HCT116 (cell line): ENCODE results near the gene PRPF4. TPM values are rescaled to one million over a fixed set of nuclear protein-coding genes. Genes with fewer than 3 reads are reported as not detected.

Experiments
- ATAC-seq: fragments of 200-7000 bp; cut with Tn5 transposase; 2 replicates; pipeline ENCODE4 v1.9.1; 2020; ENCODE audit warnings: mild to moderate bottlenecking, moderate library complexity
- BruUV-seq: library from RNA; stranded (reverse); fragments of 400-500 nt; replicated peaks from 2 replicates; lab custom pipeline; 2021; lab: Mats Ljungman, UMichigan
- CTCF ChIA-PET: fragments of 300-600 bp; sonication (Branson Sonifier 250); formaldehyde crosslinking; loops from one replicate; lab custom pipeline; 2021; ENCODE audit warnings: antibody characterized with exemption; lab: Charles Lee
- POLR2A ChIA-PET: fragments of 300-600, 350-600 bp; sonication (Branson Sonifier 250); formaldehyde crosslinking; loops from one replicate; lab custom pipeline; 2021; ENCODE audit warnings: antibody characterized with exemption; lab: Charles Lee
- RAD21 ChIA-PET, 2 experiments: fragments of 300-600 bp; sonication (Branson Sonifier 250); formaldehyde crosslinking; loops; one replicate each; lab custom pipeline; 2023; ENCODE audit warnings: low total read pairs in 2 of 2; ENCODE audit not compliant: uncharacterized antibody in 2 of 2, unreplicated experiment in 2 of 2, low non-redundant PET in 1 of 2; lab: Charles Lee
- DNase-seq: peaks from one replicate; pipeline ENCODE4 v3.0.0-alpha.2; 2010; ENCODE audit warnings: low read depth, low spot score
- H2AFZ ChIP-seq: fragments of 200-600 bp; shearing (Covaris generic), sonication (generic); 2 replicates; pipeline ENCODE4 v1.6.1; 2017; ENCODE audit warnings: low read depth, mixed run types, mixed read lengths, antibody characterized with exemption, low read length; ENCODE audit not compliant: poor library complexity, severe bottlenecking
- H3K27ac ChIP-seq: 2 replicates; pipeline ENCODE4 v1.5.1; 2012; ENCODE audit warnings: low read depth, low read length
- H3K27me3 ChIP-seq: fragments of 200-600 bp; sonication (generic); 2 replicates; pipeline ENCODE4 v1.6.1; 2016; ENCODE audit warnings: mixed run types, low read length, mixed read lengths; ENCODE audit not compliant: insufficient read depth
- H3K36me3 ChIP-seq, 2 experiments: fragments of 200-500 bp in 1 of 2; fragments of 200-600 bp in 1 of 2; sonication (Bioruptor generic) in 1 of 2; sonication (generic) in 1 of 2; 2 replicates each; pipeline versions ENCODE4 v1.5.1 to v1.6.1; 2014 to 2016; ENCODE audit warnings: low read length in 2 of 2, inconsistent platforms in 1 of 2, mixed read lengths in 1 of 2, mixed run types in 1 of 2; ENCODE audit not compliant: insufficient read depth in 2 of 2, control insufficient read depth in 1 of 2
- H3K4me1 ChIP-seq, 2 experiments: fragments of 200-600 bp in 1 of 2; sonication (generic) in 1 of 2; 2 replicates each; pipeline versions ENCODE4 v1.5.1 to v1.6.1; 2012 to 2017; ENCODE audit warnings: low read length in 2 of 2, inconsistent platforms in 1 of 2, mild to moderate bottlenecking in 1 of 2, mixed read lengths in 1 of 2, mixed run types in 1 of 2, moderate library complexity in 1 of 2; ENCODE audit not compliant: insufficient read depth in 2 of 2, control insufficient read depth in 1 of 2
- H3K4me2 ChIP-seq: fragments of 200-600 bp; sonication (generic); 2 replicates; pipeline ENCODE4 v1.6.1; 2017; ENCODE audit warnings: mixed run types, low read length, mixed read lengths
- H3K4me3 ChIP-seq, 2 experiments: fragments of 200-600 bp in 1 of 2; sonication (generic) in 1 of 2; replicated peaks in 1 of 2; 2 replicates each; pipeline ENCODE4 v1.5.1; 2011 to 2016; ENCODE audit warnings: low read length in 2 of 2, control low read depth in 1 of 2, low read depth in 1 of 2, mild to moderate bottlenecking in 1 of 2, mixed read lengths in 1 of 2, mixed run types in 1 of 2
- H3K79me2 ChIP-seq: fragments of 200-600 bp; sonication (generic); 2 replicates; pipeline ENCODE4 v1.6.1; 2017; ENCODE audit warnings: mild to moderate bottlenecking, mixed run types, low read length, moderate library complexity, mixed read lengths; ENCODE audit not compliant: insufficient read depth
- H3K9ac ChIP-seq: fragments of 200-600 bp; sonication (generic); 2 replicates; pipeline ENCODE4 v1.6.1; 2016; ENCODE audit warnings: low read length, mixed read lengths
- H3K9me2 ChIP-seq: fragments of 200-600 bp; sonication (generic), shearing (Covaris generic); 2 replicates; pipeline ENCODE4 v1.6.1; 2017; ENCODE audit warnings: mixed run types, mild to moderate bottlenecking, moderate library complexity; ENCODE audit not compliant: insufficient read depth
- H3K9me3 ChIP-seq, 2 experiments: fragments of 200-500 bp in 1 of 2; fragments of 200-600 bp in 1 of 2; sonication (Bioruptor generic) in 1 of 2; sonication (generic) in 1 of 2; 2 replicates each; pipeline ENCODE4 v1.6.1; 2014 to 2017; ENCODE audit warnings: low read length in 2 of 2, mixed read lengths in 2 of 2, inconsistent platforms in 1 of 2, low read depth in 1 of 2, mild to moderate bottlenecking in 1 of 2, mixed run types in 1 of 2, moderate library complexity in 1 of 2; ENCODE audit not compliant: control insufficient read depth in 1 of 2, insufficient read depth in 1 of 2
- H4K20me1 ChIP-seq: fragments of 200-600 bp; sonication (generic), shearing (Covaris generic); 2 replicates; pipeline ENCODE4 v1.6.1; 2017; ENCODE audit warnings: mixed run types, mild to moderate bottlenecking, moderate library complexity; ENCODE audit not compliant: insufficient read depth
- EZH2 ChIP-seq: fragments of 200-600 bp; sonication (generic); IDR thresholded peaks from 2 replicates; pipeline ENCODE4 v1.6.1; 2017; ENCODE audit warnings: antibody characterized with exemption, mixed run types
- EZH2phosphoT487 ChIP-seq: fragments of 200-600 bp; IDR thresholded peaks from 2 replicates; pipeline ENCODE4 v1.6.1; 2018; ENCODE audit warnings: antibody characterized with exemption, borderline replicate concordance
- FOSL1 ChIP-seq: IDR thresholded peaks from 2 replicates; pipeline ENCODE4 v1.6.1; 2012; ENCODE audit warnings: low read depth
- POLR2A ChIP-seq: IDR thresholded peaks from 2 replicates; pipeline ENCODE4 v1.7.0; 2011; ENCODE audit warnings: borderline replicate concordance; ENCODE audit not compliant: insufficient read depth, insufficient read length; ENCODE audit errors: extremely low read depth
- RAD21 ChIP-seq: IDR thresholded peaks from 2 replicates; pipeline ENCODE4 v1.6.1; 2012; ENCODE audit warnings: low read depth, mild to moderate bottlenecking
- SP1 ChIP-seq: IDR thresholded peaks from 2 replicates; pipeline ENCODE4 v1.6.1; 2012; ENCODE audit warnings: low read depth
- TCF7L2 ChIP-seq: IDR thresholded peaks from 2 replicates; pipeline ENCODE4 v1.7.0; 2011; ENCODE audit warnings: borderline replicate concordance, inconsistent platforms; ENCODE audit not compliant: insufficient read depth, insufficient read length; ENCODE audit errors: extremely low read depth
- YY1 ChIP-seq: IDR thresholded peaks from 2 replicates; pipeline ENCODE4 v1.6.1; 2011; ENCODE audit warnings: low read length, low read depth, moderate library complexity, mild to moderate bottlenecking; ENCODE audit not compliant: insufficient replicate concordance; ENCODE audit errors: extremely low read depth
- ZFX ChIP-seq: fragments of 450-650 bp; IDR thresholded peaks from 2 replicates; pipeline ENCODE4 v1.6.1; 2017
- intact Hi-C: fragments of 100-400 bp; cut with micrococcal nuclease; formaldehyde crosslinking; loops from 2 replicates; pipeline ENCODE4 v1.10.0; 2022
- total RNA-seq: library from RNA; stranded (reverse); gene quantifications from one replicate; pipeline ENCODE4 v1.2.1, GENCODE V29; 2021; ENCODE audit not compliant: unreplicated experiment
- TF ChIP-seq, protein P1 (sequence below), 3 experiments: fragments of 200-600 bp in 1 of 3; sonication (generic) in 1 of 3; IDR thresholded peaks in 2 of 3; conservative IDR thresholded peaks in 1 of 3; 2 replicates each; pipeline ENCODE4 v1.5.1; 2012 to 2017; ENCODE audit warnings: low read depth in 2 of 3, low read length in 2 of 3, antibody characterized with exemption in 1 of 3, borderline replicate concordance in 1 of 3, control low read depth in 1 of 3, mild to moderate bottlenecking in 1 of 3, mixed read lengths in 1 of 3, mixed run types in 1 of 3, moderate library complexity in 1 of 3; ENCODE audit not compliant: insufficient read depth in 1 of 3
- TF ChIP-seq, protein P2 (sequence below): IDR thresholded peaks from 2 replicates; pipeline ENCODE4 v1.6.1; 2012; ENCODE audit warnings: low read depth

Gene PRPF4
- total RNA-seq, 1 experiment from 2014 or later, result 53.9 TPM

DNA sequence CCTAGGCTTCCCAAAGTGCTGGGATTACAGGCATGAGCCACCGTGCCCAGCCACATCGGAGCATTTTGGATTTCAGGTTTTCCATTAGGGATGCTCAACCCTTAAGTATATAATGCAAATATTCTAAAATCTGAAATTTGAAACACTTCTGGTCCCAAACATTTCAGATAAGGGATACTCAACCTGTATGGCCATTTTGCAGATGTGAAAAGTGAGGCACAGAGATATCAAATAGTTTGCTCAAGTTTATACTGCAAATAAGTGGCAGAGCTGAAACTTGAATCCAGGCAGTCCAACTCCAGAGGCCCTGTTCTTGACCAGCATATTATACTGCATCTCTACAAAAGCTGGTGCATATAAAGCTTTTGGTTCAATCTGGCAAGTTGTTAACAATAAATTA is 62.3 kb downstream of the PRPF4 start:
- no peaks in the 10 kb centered on the region for H4K20me1 ChIP-seq
- no peaks in the 10 kb centered on the region for H3K9me2 ChIP-seq
- H3K9ac ChIP-seq, result no peak overlapping the region
- ChIA-PET RAD21 (no interaction called here), CTCF (no interaction called here)
- H2AFZ ChIP-seq, result no peak overlapping the region
- no peaks in the 10 kb centered on the region for H3K36me3 ChIP-seq
- H3K79me2 ChIP-seq, result no peaks in the 10 kb centered on the region
- H3K4me1 ChIP-seq, result peaks cover 14 to 28% of the 10 kb centered on the region in 2 experiments
- H3K27me3 ChIP-seq, result no peaks in the 10 kb centered on the region
- H3K9me3 ChIP-seq, result no peaks in the 10 kb centered on the region
- H3K27ac ChIP-seq, result no peak overlapping the region
- TF ChIP-seq RAD21 (no peak), TCF7L2 (no peak), ZFX (no peak), EZH2phosphoT487 (no peak), FOSL1 (no peak), YY1 (no peak), EZH2 (no peak), SP1 (no peak), POLR2A (no peak)
- TF ChIP-seq, protein P1, sequence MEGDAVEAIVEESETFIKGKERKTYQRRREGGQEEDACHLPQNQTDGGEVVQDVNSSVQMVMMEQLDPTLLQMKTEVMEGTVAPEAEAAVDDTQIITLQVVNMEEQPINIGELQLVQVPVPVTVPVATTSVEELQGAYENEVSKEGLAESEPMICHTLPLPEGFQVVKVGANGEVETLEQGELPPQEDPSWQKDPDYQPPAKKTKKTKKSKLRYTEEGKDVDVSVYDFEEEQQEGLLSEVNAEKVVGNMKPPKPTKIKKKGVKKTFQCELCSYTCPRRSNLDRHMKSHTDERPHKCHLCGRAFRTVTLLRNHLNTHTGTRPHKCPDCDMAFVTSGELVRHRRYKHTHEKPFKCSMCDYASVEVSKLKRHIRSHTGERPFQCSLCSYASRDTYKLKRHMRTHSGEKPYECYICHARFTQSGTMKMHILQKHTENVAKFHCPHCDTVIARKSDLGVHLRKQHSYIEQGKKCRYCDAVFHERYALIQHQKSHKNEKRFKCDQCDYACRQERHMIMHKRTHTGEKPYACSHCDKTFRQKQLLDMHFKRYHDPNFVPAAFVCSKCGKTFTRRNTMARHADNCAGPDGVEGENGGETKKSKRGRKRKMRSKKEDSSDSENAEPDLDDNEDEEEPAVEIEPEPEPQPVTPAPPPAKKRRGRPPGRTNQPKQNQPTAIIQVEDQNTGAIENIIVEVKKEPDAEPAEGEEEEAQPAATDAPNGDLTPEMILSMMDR (IDR thresholded peaks at IDR 0.05 in 2 of 3, conservative IDR thresholded peaks at IDR 0.05 in 1 of 3; ENCODE audit: borderline replicate concordance in 1 of 3, insufficient read depth in 1 of 3, low read depth in 2 of 3, low read length in 2 of 3), result no peak
- TF ChIP-seq, protein P2, sequence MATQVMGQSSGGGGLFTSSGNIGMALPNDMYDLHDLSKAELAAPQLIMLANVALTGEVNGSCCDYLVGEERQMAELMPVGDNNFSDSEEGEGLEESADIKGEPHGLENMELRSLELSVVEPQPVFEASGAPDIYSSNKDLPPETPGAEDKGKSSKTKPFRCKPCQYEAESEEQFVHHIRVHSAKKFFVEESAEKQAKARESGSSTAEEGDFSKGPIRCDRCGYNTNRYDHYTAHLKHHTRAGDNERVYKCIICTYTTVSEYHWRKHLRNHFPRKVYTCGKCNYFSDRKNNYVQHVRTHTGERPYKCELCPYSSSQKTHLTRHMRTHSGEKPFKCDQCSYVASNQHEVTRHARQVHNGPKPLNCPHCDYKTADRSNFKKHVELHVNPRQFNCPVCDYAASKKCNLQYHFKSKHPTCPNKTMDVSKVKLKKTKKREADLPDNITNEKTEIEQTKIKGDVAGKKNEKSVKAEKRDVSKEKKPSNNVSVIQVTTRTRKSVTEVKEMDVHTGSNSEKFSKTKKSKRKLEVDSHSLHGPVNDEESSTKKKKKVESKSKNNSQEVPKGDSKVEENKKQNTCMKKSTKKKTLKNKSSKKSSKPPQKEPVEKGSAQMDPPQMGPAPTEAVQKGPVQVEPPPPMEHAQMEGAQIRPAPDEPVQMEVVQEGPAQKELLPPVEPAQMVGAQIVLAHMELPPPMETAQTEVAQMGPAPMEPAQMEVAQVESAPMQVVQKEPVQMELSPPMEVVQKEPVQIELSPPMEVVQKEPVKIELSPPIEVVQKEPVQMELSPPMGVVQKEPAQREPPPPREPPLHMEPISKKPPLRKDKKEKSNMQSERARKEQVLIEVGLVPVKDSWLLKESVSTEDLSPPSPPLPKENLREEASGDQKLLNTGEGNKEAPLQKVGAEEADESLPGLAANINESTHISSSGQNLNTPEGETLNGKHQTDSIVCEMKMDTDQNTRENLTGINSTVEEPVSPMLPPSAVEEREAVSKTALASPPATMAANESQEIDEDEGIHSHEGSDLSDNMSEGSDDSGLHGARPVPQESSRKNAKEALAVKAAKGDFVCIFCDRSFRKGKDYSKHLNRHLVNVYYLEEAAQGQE, result no peak
- TF ChIP-seq, all 23 proteins: peak for 0
- POLR2A ChIA-PET, result no interaction called here
- no peak for DNase-seq
- intact Hi-C loops, result no loop called here
- no peak overlapping the region for H3K4me2 ChIP-seq
- no peak overlapping the region for H3K4me3 ChIP-seq
- BruUV-seq, result no TSS peak
- no peak for ATAC-seq
